ENCODE measurements around the gene SLC39A5.

SLC39A5 gene

DNA sequence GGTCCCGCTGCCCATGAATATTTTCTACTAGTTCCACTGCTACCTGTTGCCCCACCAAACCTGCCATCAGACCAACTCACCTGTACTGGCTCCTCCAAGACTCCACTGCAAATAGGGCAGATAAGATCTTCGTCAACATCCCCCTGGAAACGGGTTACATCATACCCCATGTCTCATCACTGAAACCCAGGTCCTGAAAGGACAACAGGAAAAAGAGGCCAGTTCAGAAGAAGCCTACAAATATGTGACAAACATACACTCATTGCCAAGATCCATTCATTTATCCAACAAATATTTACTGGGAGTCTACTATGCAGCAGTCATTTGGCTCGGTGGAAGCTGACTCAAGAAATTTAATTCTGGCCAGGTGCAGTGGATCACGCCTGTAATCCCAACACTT, 16.0 kb upstream of the SLC39A5 start:
- DNase-seq, result no peak

DNA sequence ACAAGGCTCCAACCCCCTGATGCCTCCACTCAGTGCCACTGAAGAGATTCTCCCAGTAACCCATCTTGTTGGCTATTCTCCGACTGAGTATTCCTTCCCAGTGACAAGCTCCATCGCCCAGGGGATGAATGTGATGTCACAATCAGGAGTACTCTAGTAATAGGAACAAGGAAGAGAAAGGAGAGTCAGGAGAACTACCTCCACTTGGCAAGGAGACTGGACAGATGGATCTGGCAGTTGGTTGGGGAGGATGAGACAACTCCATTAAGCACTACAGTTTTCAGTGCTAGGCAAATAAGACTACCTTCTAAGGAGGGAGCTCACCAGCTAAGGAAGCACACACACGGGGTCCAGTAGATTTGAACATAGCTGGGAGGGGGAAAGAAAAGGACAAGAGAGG, 13.4 kb upstream of the SLC39A5 start:
- DNase-seq, result no peak

DNA sequence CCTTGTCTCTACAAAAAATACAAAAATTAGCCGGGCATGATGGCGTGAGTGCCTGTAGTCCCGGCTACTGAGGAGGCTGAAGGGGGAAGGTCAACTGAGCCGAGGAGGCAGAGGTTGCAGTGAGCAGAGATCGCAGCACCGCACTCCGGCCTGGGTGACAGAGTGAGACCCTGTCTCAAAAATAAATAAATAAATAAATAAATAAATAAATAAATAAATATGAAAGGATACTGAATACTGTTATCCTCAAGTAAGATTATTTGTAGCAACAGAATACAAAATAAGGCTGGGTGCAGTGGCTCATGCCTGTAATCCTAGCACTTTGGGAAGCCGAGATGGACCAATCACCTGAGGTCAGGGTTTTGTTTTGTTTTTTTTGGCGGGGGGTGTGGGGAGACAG, 10.0 kb upstream of the SLC39A5 start:
- DNase-seq, result no peak

DNA sequence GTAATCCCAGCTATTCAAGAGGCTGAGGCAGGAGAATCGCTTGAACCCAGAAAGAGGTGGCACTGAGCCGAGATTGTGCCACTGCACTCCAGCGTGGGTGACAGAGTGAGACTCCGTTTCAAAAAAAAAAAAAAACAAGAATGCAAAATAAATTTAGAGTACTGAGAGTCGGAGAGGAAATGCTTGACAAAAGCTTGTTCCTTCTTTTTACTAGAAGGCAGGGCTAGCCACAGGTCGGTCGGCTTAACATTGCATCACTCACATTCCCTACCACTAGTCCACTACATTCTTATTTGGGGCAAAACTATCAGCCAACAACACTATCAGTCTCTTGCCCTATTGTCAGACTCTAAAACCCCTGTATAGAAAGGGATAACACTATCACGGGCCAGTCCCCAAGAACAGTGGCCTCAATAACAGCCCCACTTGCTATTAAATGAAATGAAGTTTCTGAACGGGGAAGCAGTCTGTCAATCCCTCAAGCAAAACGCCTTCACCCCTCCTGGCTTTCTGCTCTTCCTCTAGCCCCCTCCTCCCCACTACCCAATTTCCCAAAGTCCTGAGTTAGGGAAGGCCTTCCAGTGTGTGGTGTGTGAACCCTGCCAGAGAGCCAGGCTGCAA, 9.1 kb upstream of the SLC39A5 start:
- peak in 2 of 56 donors; percentile 8 to 60 for DNase-seq

DNA sequence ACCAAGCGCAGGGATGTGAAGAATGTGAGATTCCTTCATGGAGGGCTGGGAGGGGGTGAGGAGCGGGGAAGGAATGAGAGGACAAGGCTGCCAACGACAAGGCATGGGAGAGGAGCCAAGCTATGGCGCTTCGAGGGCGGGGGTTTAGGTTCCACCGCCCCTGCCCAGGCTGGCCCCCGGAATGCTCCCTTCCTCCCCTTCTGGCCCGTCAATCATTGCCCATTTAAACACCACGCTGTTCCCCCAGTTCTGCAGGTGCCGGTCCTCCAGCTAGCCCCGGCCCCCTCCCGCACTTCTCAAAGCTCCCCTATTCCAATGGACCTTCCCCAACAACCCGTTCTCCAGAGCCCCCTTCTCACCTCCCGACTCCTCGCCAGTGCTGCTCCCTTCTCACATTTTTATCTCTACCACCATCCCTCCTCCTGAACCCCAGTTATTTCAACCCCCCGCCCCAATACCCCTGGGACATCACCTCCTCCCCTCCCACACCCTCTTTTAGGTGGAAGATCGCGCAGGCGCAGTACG, 8.6 kb upstream of the SLC39A5 start:
- DNase-seq, result peak in 37 of 56 donors; percentile 18 to 66 (median 49)

DNA sequence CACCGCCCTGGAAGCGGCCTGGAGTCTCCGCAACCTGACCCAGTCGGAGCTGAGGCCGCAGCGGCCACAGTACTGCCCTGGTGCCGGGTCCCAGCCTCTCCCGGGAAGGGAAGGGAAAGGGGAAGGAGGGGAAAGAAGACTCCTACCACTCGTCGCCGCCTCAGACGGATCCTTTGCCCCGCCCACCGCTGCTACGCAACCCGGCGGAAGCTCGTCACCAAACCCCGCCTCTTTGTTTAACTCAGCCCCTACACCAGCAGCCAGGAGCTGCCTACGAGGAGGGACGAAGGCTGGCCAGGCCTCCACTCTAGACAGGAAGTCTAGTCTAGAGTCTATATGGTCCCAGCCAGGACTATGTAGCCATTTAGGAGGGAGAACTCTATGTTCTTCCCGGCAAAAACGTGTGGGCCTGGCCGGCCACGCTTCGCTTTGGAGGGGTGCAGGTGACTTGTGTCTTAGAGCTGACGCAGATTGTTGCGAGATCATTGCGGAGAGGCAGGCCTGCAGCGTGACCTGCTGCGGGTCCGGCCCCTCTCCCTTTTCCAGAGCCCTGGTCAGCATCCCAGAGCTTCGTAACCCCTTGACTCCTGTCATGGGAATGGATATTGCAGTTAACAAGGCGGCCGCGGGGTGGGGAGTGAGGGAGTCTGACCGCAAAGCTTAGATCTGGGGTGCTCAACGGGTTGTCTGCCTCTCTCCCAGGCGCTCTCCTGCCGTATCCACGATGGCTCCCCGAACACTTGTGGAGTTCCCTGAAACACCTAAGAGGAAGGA, 7.9 kb upstream of the SLC39A5 start, which contains the start of gene RNF41:
Gene RNF41 (minus strand): TSS at position 166 of the 774 bp plus-strand sequence. CDS start 7,875 bp downstream, outside the sequence.
- DNase-seq, result peak; percentile 79 to 98 (median 95)

DNA sequence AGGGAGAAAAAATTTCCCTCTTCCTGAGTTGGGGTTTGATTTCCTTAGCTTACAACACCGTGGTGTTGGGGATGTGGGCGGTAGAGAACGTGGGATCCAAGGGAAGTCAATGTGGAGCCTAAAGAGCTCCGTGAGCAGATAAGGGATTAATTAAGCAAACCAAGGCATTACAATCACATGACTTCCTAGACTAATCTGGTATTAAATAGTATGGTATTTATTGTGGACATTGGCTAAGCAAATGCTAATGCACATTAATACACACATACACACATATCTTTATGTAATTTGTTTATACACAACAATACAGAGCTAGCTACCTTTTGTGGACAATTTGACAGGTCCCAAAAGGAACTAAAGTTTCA, 7.3 kb upstream of the SLC39A5 start:
- DNase-seq, result no peak

DNA sequence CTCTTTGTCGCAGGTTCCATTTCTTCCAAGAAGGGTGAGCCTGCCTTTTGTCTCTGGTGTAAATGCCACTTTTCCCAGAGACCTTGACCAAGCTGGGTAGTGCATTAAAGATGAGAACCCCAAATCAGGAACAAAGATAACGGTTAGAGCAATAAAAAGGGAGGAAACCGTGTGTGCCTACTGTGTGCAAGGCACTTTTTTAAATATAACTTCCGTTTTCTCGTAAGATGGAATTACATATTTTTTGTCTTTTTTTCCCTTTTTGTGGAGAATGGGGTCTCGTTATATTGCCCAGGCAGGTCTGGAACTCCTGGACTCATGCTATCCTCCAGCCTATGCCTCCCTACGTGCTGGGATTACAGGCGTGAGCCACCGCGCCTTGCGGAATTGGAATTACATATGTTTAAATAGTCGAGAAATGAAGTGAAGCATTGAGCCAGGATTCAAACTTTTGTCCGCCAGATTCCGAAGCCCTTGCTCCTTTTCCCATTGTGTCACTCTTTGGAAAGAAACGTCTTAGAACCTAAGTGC, 6.2 kb upstream of the SLC39A5 start:
- no peak for DNase-seq

DNA sequence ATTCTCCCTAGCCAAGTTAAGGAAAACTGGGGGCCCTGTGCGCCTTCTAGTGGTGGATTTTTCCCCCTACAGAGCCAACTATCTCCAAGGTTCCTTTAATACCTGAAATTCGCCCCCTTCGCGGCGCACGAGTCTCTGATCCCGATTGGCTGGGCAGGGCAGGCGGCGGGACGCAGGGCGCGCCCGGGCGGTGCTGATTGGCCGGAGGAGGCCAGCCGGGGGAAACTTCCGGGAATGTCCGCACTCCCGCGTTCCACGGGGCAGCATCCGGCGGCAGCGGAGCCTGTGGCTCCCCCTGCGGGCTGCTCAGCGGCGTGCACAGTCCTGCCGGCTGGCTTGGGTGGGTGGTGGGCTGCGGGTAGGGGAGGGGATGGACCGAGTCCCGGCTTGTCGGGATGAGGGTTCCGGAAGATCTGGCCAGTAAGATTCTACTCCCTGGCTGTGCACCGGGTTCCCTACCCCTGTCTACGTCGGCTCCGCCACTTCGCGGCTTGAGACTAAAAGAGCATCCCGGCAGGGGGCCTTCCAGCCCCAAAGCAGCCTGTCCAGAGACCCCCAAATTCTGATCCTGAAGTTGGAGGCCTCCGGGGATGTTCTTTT, 5.6 kb upstream of the SLC39A5 start, which contains the start of gene NABP2:
Gene NABP2 (plus strand): TSS at position 241 of the 600 bp plus-strand sequence. CDS start 515 bp downstream, outside the sequence.
- DNase-seq, result peak; percentile 73 to 99 (median 95)

DNA sequence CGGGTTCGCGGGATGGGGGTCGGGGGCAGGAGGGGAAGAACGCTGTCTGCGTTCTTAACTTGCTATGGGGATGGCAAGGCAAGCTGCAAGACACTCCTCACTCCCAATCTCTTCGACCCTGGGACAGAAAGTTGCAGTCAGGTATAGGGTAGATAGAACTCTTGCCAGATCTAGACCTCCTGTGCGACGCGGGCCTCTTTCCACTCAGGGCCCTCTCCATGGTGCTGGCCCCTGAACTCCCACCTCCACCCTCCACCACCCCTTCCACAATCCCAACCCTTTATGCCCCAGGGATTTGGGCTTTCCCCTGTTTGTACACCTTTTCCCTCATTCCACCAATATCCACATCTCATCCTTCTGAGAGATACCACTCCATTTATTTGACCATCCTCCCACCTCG, 4.9 kb upstream of the SLC39A5 start:
- no peak for DNase-seq

DNA sequence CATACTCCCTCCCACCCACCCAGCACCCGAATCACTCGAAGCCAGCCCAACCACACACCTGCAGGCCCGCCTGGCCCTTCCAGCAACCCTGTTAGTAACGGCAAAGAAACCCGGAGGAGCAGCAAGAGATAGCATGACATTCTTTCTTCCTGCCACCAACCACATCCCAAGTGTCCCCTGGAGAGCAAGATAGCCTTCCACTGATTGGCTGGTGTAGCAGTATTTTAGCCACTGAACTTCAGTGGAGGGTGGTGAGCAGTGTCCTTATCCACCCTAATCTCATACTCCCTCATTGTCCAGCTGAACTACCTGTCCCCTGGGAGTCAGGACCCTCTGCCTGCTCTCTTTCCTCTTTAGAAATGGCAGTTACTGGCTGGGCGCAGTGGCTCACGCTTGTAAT, 769 bp upstream of the SLC39A5 start:
- no peak for DNase-seq

DNA sequence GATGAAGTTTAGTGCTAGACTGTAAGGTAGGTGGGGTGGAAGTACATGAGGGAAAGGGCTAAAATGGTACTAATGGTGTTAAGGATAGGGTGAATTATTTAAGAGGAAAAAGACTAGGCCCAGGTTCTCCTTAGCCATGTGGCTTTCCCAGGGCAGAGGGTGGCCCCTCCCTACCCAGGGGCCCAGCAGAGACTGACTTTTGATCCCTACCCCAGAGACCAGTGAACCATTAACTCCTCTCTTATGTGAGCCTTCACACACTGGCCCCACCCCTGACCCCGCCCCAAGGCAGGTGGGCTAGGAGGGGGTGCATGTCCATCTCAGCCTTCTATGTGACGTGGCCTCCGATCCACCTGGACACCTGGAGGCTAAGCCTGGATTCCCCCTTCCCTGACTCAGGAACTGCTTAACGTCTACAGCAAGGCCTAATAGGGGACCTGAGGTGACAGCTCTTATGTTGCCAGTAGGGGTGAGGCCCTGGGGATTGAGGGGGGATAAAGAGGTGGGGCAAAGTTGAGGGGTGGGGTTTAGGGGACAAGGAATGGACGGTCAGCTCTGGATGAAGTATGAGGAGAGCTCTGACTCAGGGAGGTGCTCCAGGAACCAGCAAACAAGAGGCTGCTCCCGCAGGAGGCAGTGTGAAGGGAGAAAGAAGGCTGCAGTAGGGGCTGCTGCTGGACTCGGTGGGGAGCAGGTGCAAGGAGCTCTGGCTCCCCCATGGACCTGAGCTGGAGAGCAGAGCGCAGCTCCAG, 757 bp downstream of the SLC39A5 start:
- DNase-seq, result no peak

DNA sequence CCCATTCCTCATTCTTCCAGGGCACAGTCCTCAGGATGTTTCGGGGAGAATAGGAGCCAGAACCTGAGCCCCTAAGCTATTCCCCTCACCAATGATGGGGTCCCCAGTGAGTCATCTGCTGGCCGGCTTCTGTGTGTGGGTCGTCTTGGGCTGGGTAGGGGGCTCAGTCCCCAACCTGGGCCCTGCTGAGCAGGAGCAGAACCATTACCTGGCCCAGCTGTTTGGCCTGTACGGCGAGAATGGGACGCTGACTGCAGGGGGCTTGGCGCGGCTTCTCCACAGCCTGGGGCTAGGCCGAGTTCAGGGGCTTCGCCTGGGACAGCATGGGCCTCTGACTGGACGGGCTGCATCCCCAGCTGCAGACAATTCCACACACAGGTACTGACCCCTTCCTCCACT, 1.3 kb downstream of the SLC39A5 start:
- DNase-seq, result no peak

DNA sequence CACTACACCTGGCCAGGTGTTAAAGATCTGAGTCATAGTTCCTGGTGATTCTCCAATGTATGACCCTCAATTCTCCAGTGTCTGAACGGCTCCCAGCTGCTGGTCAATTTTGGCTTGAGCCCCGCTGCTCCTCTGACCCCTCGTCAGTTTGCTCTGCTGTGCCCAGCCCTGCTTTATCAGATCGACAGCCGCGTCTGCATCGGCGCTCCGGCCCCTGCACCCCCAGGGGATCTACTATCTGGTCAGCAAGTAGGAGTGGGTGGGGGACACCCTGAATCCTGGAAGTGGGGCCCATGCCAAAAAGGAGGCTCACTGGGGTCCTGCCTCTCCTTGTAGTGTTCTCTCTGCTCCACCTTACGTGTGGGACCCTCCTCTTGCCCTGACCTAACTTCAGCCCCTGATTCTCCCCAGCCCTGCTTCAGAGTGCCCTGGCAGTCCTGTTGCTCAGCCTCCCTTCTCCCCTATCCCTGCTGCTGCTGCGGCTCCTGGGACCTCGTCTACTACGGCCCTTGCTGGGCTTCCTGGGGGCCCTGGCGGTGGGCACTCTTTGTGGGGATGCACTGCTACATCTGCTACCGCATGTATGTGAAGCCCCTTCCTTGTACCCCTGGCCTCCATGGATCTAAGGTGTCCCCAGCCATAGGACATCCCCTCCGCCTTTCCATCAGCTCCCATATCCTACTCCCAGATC, 5.0 kb downstream of the SLC39A5 start:
- DNase-seq, result no peak

DNA sequence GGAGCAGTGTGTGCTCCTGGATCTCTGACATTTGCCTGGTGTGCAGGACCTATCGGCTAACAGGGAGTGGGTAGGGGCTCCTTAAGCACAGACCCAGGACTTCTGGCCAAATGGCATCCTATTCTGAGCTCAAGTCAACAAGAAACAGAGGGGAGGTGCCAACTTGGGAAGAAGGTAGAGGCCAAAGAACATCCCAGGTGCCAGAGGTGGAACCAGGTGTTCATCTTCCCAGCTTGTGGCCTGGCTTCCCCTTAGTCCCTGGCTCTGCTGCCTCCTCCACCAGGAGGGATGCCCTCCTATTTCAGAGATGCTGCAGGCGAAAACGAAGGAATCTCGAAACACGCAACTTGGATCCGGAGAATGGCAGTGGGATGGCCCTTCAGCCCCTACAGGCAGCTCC, 6.2 kb downstream of the SLC39A5 start:
- DNase-seq, result no peak

DNA sequence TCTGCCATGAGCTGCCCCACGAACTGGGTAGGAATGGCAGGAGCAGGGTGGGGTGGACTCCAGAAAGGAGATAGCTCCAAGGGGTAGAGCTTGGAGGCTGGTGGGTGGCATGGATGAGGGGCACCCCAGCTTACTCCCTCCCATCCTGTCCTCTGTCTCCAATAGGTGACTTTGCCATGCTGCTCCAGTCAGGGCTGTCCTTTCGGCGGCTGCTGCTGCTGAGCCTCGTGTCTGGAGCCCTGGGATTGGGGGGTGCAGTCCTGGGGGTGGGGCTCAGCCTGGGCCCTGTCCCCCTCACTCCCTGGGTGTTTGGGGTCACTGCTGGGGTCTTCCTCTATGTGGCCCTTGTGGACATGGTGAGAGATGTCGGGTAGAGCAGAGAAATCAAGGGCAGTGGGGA, 7.1 kb downstream of the SLC39A5 start:
- DNase-seq, result no peak

DNA sequence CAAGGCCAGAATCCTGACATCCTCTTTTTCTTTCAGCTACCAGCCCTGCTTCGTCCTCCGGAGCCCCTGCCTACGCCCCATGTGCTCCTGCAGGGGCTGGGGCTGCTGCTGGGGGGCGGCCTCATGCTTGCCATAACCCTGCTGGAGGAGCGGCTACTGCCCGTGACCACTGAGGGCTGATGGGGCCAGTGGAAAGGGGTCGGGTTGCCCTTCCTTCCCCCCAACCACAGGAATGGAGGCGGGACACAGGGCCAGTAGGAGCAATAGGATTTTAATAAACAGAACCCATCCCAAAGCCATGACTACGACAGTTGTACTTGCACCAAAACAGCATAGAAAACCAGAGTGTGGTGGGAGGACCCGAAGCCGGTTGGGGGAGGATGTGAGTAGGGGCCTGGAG, 7.7 kb downstream of the SLC39A5 start:
- no peak for DNase-seq

DNA sequence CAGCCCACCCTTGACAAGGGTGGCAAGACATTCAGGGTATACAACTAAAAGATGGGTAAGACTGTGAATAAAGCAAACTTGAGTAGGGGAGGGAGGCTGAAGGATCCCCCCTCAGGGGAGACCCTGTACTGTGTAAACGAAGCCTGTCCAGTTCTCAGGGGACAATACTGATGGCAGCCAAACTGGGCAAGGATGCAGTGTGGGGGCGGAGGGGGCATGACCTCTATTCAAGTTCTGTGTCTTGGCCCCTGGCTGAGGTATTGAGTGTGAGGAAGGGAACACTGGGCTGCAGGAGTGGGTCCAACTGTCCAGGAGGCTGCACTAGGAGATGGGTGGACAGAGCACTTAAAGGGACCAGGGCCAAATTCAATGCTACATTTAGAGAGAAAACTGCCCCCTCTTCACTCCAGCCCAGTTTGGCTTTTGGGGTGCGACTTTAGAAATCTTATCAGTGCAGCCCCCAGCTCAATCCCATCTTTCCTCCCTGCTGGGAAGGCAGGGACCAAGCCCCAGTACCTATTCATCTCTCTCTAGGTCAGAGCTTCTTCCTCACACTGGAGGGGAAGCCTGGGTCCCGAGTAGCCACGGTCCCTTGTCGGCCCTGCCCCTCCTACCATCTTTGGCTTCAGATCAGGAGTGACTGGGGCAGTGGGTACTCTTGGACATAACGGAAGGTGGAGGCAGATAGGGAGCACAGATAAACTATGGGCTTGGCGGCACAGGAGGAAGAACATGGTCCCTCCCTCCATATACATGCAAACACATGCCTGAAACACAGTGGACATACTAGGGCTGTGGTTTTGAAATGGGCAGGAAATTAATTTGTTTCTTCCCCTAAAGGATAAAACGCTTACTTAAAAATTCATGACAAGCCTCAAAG, 11.8 kb downstream of the SLC39A5 start:
- DNase-seq, result no peak

DNA sequence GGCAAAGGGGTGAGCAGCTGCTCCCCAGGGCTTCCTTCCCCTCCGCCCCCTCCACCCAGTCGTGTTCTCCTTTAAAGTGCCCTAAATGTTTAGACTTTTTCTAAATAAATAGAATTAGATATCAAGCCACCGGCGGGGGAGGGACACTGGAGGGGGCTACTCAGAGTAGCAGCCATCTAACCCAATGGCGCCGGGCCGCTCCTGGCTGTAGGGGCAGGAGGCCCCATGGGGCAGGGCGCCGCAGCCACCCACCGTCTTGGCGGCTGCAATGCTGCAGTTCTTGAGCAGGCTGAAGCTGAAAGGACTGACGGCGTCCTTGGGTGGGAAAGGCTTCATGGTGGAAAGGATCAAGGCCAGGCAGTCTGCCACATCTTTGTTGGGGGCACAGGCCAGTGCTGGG, 13.1 kb downstream of the SLC39A5 start:
- DNase-seq, result no peak

DNA sequence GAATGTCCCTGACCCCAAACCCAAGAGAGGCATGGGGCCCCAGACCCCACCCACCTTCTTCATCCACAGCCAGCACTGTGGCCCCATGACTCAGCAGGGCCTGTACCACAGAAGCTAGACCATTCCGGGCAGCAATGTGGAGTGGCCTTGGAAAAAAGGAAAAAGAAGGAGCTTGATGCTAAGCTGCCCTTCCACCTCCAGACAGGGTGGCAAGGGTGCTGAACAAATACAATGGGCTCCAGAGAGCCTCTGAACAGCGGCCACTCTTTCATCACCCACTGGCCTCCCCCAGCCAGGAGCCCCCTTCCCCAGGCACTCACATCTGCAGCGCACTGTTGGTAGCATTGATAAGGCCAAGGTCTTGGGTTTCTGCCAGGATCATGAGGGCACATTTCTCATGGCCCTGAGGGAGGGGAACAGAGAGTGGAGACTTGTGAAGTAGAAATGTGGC, 13.9 kb downstream of the SLC39A5 start:
- no peak for DNase-seq
